HEK293 (cell line): ENCODE measurements around the gene SLC25A6.

Experiments used
- GFI1B ChIP-seq: fragments of 450-650 bp; formaldehyde crosslinking; IDR thresholded peaks from 2 replicates; pipeline ENCODE4 v1.5.1; 2016; ENCODE audit warnings: missing biosample characterization, missing genetic modification characterization
- GLIS2 ChIP-seq: fragments of 450-650 bp; formaldehyde crosslinking; IDR thresholded peaks from 2 replicates; pipeline ENCODE4 v1.5.1; 2016; ENCODE audit warnings: missing biosample characterization, missing genetic modification characterization
- KLF9 ChIP-seq: fragments of 450-650 bp; formaldehyde crosslinking; IDR thresholded peaks from 2 replicates; pipeline ENCODE4 v1.5.1; 2016; ENCODE audit warnings: missing biosample characterization, missing genetic modification characterization, low read depth
- YY1 ChIP-seq: fragments of 450-650 bp; formaldehyde crosslinking; IDR thresholded peaks from 2 replicates; pipeline ENCODE4 v1.5.1; 2018; ENCODE audit warnings: missing biosample characterization, missing genetic modification characterization
- YY2 ChIP-seq: fragments of 450-650 bp; formaldehyde crosslinking; IDR thresholded peaks from 2 replicates; pipeline ENCODE4 v1.5.1; 2016; ENCODE audit warnings: missing biosample characterization, missing genetic modification characterization
- ZFP37 ChIP-seq: fragments of 450-650 bp; formaldehyde crosslinking; IDR thresholded peaks from 2 replicates; pipeline ENCODE4 v1.5.1; 2016; ENCODE audit warnings: missing biosample characterization, missing genetic modification characterization
- ZNF112 ChIP-seq: fragments of 450-650 bp; formaldehyde crosslinking; IDR thresholded peaks from 2 replicates; pipeline ENCODE4 v1.5.0; 2017; ENCODE audit warnings: missing biosample characterization, missing genetic modification characterization
- ZNF138 ChIP-seq: fragments of 450-650 bp; formaldehyde crosslinking; IDR thresholded peaks from 2 replicates; pipeline ENCODE4 v1.5.1; 2016; ENCODE audit warnings: missing biosample characterization, missing genetic modification characterization, borderline replicate concordance
- ZNF155 ChIP-seq: fragments of 450-650 bp; formaldehyde crosslinking; IDR thresholded peaks from 2 replicates; pipeline ENCODE4 v1.5.1; 2016; ENCODE audit warnings: missing biosample characterization, missing genetic modification characterization
- ZNF202 ChIP-seq: fragments of 450-650 bp; formaldehyde crosslinking; IDR thresholded peaks from 2 replicates; pipeline ENCODE4 v1.5.1; 2016; ENCODE audit warnings: missing biosample characterization, missing genetic modification characterization, borderline replicate concordance
- ZNF239 ChIP-seq: fragments of 450-650 bp; formaldehyde crosslinking; IDR thresholded peaks from 2 replicates; pipeline ENCODE4 v1.5.1; 2016; ENCODE audit warnings: missing biosample characterization, missing genetic modification characterization
- ZNF311 ChIP-seq: fragments of 450-650 bp; formaldehyde crosslinking; IDR thresholded peaks from 2 replicates; pipeline ENCODE4 v1.5.1; 2017; ENCODE audit warnings: missing biosample characterization, missing genetic modification characterization, borderline replicate concordance
- ZNF341 ChIP-seq: fragments of 450-650 bp; formaldehyde crosslinking; IDR thresholded peaks from 2 replicates; pipeline ENCODE4; 2016; ENCODE audit warnings: low read depth, missing biosample characterization, missing genetic modification characterization
- ZNF423 ChIP-seq: fragments of 450-650 bp; formaldehyde crosslinking; IDR thresholded peaks from 2 replicates; pipeline ENCODE4 v1.5.1; 2016; ENCODE audit warnings: missing biosample characterization, missing genetic modification characterization
- ZNF530 ChIP-seq: fragments of 450-650 bp; formaldehyde crosslinking; IDR thresholded peaks from 2 replicates; pipeline ENCODE4 v1.5.1; 2016; ENCODE audit warnings: low read depth, missing biosample characterization, missing genetic modification characterization
- ZNF629 ChIP-seq: fragments of 450-650 bp; formaldehyde crosslinking; IDR thresholded peaks from 2 replicates; pipeline ENCODE4 v1.5.1; 2017; ENCODE audit warnings: missing biosample characterization, missing genetic modification characterization
- ZNF76 ChIP-seq: fragments of 450-650 bp; formaldehyde crosslinking; IDR thresholded peaks from 2 replicates; pipeline ENCODE4; 2016; ENCODE audit warnings: low read depth, missing biosample characterization, missing genetic modification characterization, borderline replicate concordance
- TF ChIP-seq, protein P1 (sequence below): fragments of 450-650 bp; formaldehyde crosslinking; IDR thresholded peaks from 2 replicates; pipeline ENCODE4 v1.5.1; 2016; ENCODE audit warnings: missing biosample characterization, missing genetic modification characterization
- TF ChIP-seq, protein P2 (sequence below): fragments of 450-650 bp; formaldehyde crosslinking; IDR thresholded peaks from 2 replicates; pipeline ENCODE4 v1.5.1; 2017; ENCODE audit warnings: missing biosample characterization, missing genetic modification characterization
- TF ChIP-seq, protein P3 (sequence below): fragments of 450-650 bp; formaldehyde crosslinking; IDR thresholded peaks from 2 replicates; pipeline ENCODE4 v1.5.1; 2016; ENCODE audit warnings: missing biosample characterization, missing genetic modification characterization
- TF ChIP-seq, protein P4 (sequence below): fragments of 450-650 bp; formaldehyde crosslinking; optimal IDR thresholded peaks from 2 replicates; pipeline ENCODE3; 2016; ENCODE audit warnings: missing biosample characterization, mild to moderate bottlenecking, missing genetic modification characterization
- TF ChIP-seq, protein P5 (sequence below): fragments of 450-650 bp; formaldehyde crosslinking; IDR thresholded peaks from 2 replicates; pipeline ENCODE4 v1.5.1; 2017; ENCODE audit warnings: missing biosample characterization, missing genetic modification characterization
- TF ChIP-seq, protein P6 (sequence below): fragments of 450-650 bp; formaldehyde crosslinking; IDR thresholded peaks from 2 replicates; pipeline ENCODE4 v1.5.1; 2016; ENCODE audit warnings: missing biosample characterization, missing genetic modification characterization
- TF ChIP-seq, protein P7 (sequence below): fragments of 450-650 bp; formaldehyde crosslinking; IDR thresholded peaks from 2 replicates; pipeline ENCODE4 v1.5.1; 2016; ENCODE audit warnings: missing biosample characterization, missing genetic modification characterization

SLC25A6 gene

DNA sequence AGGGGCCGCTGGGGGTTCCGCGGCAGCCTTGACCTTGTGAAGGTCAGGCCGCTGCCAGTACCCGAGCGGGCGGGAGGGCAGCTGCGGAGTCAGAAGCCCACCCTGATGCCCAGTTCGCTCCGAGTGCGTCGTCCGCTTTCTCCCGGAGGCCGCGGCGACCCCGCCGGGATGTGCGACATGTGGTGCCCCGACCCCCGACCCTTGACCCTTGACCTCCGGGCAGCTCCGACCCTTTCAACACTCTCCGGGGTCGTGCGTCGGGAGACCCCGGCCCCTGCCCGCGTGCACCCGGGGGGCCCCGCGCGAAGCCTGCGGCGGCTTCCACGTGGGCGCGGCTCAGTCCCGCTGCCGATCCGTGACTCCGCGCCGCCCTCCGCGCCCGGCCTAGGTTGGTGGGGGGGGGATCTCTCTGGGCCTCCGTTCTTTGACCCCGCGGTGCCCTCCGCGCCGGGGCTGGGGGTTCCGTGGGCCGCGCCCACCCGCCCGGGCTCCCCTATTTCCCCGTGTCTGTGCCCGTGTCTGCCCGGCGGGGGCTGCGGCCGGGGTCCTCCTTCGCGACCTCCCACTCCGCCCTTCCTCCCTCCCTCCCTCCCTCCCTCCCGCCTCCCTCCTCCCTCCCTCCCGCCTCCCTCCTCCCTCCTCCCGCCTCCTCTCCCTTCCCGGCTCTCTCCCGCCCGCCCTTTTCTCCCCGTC is 609 bp upstream of the SLC25A6 start (continued):
- TF ChIP-seq, protein P1, sequence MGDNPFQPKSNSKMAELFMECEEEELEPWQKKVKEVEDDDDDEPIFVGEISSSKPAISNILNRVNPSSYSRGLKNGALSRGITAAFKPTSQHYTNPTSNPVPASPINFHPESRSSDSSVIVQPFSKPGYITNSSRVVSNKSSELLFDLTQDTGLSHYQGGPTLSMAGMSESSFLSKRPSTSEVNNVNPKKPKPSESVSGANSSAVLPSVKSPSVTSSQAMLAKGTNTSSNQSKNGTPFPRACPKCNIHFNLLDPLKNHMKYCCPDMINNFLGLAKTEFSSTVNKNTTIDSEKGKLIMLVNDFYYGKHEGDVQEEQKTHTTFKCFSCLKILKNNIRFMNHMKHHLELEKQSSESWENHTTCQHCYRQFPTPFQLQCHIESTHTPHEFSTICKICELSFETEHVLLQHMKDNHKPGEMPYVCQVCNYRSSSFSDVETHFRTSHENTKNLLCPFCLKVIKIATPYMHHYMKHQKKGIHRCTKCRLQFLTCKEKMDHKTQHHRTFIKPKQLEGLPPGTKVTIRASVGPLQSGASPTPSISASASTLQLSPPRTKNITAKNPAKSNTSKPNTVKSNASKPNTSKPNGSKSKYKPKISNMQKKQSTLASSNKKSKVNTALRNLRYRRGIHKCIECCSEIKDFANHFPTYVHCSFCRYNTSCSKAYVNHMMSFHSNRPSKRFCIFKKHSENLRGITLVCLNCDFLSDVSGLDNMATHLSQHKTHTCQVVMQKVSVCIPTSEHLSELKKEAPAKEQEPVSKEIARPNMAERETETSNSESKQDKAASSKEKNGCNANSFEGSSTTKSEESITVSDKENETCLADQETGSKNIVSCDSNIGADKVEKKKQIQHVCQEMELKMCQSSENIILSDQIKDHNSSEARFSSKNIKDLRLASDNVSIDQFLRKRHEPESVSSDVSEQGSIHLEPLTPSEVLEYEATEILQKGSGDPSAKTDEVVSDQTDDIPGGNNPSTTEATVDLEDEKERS: no peak
- TF ChIP-seq ZNF239 (tag by site-specific recombination): no peak
- TF ChIP-seq, protein P2, sequence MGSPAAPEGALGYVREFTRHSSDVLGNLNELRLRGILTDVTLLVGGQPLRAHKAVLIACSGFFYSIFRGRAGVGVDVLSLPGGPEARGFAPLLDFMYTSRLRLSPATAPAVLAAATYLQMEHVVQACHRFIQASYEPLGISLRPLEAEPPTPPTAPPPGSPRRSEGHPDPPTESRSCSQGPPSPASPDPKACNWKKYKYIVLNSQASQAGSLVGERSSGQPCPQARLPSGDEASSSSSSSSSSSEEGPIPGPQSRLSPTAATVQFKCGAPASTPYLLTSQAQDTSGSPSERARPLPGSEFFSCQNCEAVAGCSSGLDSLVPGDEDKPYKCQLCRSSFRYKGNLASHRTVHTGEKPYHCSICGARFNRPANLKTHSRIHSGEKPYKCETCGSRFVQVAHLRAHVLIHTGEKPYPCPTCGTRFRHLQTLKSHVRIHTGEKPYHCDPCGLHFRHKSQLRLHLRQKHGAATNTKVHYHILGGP (tag by site-specific recombination): no peak
- TF ChIP-seq, protein P3, sequence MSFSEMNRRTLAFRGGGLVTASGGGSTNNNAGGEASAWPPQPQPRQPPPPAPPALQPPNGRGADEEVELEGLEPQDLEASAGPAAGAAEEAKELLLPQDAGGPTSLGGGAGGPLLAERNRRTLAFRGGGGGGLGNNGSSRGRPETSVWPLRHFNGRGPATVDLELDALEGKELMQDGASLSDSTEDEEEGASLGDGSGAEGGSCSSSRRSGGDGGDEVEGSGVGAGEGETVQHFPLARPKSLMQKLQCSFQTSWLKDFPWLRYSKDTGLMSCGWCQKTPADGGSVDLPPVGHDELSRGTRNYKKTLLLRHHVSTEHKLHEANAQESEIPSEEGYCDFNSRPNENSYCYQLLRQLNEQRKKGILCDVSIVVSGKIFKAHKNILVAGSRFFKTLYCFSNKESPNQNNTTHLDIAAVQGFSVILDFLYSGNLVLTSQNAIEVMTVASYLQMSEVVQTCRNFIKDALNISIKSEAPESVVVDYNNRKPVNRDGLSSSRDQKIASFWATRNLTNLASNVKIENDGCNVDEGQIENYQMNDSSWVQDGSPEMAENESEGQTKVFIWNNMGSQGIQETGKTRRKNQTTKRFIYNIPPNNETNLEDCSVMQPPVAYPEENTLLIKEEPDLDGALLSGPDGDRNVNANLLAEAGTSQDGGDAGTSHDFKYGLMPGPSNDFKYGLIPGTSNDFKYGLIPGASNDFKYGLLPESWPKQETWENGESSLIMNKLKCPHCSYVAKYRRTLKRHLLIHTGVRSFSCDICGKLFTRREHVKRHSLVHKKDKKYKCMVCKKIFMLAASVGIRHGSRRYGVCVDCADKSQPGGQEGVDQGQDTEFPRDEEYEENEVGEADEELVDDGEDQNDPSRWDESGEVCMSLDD (tag by site-specific recombination): peak; percentile 87
- TF ChIP-seq, protein P4, sequence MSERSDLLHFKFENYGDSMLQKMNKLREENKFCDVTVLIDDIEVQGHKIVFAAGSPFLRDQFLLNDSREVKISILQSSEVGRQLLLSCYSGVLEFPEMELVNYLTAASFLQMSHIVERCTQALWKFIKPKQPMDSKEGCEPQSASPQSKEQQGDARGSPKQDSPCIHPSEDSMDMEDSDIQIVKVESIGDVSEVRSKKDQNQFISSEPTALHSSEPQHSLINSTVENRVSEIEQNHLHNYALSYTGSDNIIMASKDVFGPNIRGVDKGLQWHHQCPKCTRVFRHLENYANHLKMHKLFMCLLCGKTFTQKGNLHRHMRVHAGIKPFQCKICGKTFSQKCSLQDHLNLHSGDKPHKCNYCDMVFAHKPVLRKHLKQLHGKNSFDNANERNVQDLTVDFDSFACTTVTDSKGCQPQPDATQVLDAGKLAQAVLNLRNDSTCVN (tag by site-specific recombination): peak; percentile 66
- no peak for TF ChIP-seq YY2 (tag by site-specific recombination)
- no peak for TF ChIP-seq ZNF202 (tag by site-specific recombination)
- 0 out of 2 replicates have a peak, but pooled peaks have one; percentile 23 for TF ChIP-seq GFI1B (tag by site-specific recombination)
- TF ChIP-seq YY1: peak; percentile 66; the same call in 1 of the 2 replicates
- peak; percentile 14; the same call in 1 of the 2 replicates for TF ChIP-seq ZFP37 (tag by site-specific recombination)
- TF ChIP-seq KLF9 (tag by site-specific recombination): peak; percentile 56; the same call in 1 of the 2 replicates
- no peak; the same call in none of the 2 replicates for TF ChIP-seq ZNF76 (tag by site-specific recombination)
- TF ChIP-seq, protein P5, sequence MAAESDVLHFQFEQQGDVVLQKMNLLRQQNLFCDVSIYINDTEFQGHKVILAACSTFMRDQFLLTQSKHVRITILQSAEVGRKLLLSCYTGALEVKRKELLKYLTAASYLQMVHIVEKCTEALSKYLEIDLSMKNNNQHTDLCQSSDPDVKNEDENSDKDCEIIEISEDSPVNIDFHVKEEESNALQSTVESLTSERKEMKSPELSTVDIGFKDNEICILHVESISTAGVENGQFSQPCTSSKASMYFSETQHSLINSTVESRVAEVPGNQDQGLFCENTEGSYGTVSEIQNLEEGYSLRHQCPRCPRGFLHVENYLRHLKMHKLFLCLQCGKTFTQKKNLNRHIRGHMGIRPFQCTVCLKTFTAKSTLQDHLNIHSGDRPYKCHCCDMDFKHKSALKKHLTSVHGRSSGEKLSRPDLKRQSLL: no peak
- TF ChIP-seq, protein P6, sequence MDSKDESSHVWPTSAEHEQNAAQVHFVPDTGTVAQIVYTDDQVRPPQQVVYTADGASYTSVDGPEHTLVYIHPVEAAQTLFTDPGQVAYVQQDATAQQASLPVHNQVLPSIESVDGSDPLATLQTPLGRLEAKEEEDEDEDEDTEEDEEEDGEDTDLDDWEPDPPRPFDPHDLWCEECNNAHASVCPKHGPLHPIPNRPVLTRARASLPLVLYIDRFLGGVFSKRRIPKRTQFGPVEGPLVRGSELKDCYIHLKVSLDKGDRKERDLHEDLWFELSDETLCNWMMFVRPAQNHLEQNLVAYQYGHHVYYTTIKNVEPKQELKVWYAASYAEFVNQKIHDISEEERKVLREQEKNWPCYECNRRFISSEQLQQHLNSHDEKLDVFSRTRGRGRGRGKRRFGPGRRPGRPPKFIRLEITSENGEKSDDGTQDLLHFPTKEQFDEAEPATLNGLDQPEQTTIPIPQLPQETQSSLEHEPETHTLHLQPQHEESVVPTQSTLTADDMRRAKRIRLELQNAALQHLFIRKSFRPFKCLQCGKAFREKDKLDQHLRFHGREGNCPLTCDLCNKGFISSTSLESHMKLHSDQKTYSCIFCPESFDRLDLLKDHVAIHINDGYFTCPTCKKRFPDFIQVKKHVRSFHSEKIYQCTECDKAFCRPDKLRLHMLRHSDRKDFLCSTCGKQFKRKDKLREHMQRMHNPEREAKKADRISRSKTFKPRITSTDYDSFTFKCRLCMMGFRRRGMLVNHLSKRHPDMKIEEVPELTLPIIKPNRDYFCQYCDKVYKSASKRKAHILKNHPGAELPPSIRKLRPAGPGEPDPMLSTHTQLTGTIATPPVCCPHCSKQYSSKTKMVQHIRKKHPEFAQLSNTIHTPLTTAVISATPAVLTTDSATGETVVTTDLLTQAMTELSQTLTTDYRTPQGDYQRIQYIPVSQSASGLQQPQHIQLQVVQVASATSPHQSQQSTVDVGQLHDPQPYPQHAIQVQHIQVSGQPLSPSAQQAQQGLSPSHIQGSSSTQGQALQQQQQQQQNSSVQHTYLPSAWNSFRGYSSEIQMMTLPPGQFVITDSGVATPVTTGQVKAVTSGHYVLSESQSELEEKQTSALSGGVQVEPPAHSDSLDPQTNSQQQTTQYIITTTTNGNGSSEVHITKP (tag by site-specific recombination): peak; percentile 72
- peak; percentile 97 for TF ChIP-seq ZNF341 (tag by site-specific recombination)
- peak; percentile 30; the same call in 1 of the 2 replicates for TF ChIP-seq ZNF629 (tag by site-specific recombination)
- TF ChIP-seq, protein P7, sequence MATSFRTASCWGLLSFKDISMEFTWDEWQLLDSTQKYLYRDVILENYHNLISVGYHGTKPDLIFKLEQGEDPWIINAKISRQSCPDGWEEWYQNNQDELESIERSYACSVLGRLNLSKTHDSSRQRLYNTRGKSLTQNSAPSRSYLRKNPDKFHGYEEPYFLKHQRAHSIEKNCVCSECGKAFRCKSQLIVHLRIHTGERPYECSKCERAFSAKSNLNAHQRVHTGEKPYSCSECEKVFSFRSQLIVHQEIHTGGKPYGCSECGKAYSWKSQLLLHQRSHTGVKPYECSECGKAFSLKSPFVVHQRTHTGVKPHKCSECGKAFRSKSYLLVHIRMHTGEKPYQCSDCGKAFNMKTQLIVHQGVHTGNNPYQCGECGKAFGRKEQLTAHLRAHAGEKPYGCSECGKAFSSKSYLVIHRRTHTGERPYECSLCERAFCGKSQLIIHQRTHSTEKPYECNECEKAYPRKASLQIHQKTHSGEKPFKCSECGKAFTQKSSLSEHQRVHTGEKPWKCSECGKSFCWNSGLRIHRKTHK: no peak
- no peak for TF ChIP-seq ZNF530
- TF ChIP-seq ZNF311 (tag by site-specific recombination): no peak
- peak; percentile 96 for TF ChIP-seq GLIS2 (tag by site-specific recombination)
- 0 out of 2 replicates have a peak, but pooled peaks have one; percentile 33 for TF ChIP-seq ZNF423 (tag by site-specific recombination)
- TF ChIP-seq ZNF155 (tag by site-specific recombination): no peak
- TF ChIP-seq ZNF112 (tag by site-specific recombination): no peak
- TF ChIP-seq ZNF138 (tag by site-specific recombination): no peak
